ENCODE results near the gene ACVRL1.
"Not testable (repeated sequence)": the region's sequence is repeated elsewhere in the genome, so short reads cannot be mapped to it uniquely, and the experiment has no call there.

ACVRL1 gene

GRCh38 chr12:51874000-51874399, 33.3 kb upstream of the ACVRL1 start:
- DNase-seq (ENCODE audit: low read depth in 2 of 2, low spot score in 1 of 2), result no peak

DNA sequence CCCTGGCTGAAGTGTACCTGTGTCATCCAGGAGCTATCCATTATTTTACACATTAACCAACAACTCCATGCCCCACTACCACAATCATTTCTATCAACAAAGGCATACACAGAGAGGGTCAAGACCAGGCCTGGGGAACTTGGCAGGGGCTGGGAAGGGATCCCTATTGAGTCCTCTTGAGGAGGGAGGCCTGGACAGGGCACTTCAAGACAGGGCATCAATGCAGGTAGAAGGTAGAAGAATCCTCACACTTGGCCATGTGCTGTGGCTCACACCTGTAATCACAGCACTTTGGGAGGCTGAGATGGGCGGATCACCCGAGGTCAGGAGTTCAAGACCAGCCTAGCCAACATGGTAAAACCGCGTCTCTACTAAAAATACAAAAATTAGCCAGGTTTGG, 32.8 kb upstream of the ACVRL1 start:
- no peak for DNase-seq (ENCODE audit: low read depth in 2 of 2, low spot score in 1 of 2)

DNA sequence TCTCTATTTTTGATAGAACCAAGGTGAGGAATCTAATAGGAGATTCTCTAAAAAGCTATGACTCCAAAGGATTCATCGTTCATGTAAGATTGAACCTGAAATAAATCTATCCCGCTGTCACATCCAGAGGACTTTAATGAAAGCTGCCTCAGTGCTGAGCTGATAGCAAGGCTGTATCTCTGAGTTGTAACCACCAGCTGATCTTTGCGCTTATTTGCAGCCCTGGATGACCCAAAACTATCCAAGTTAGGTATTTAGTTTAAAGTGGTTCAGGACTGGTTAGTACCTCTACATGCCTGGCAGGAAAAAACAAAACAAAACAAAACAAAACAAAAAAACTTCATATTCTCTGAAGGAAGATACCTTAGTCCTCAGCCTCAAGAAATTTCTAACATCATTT, 28.2 kb upstream of the ACVRL1 start:
- no peak for DNase-seq (ENCODE audit: low read depth in 2 of 2, low spot score in 1 of 2)

- DNase-seq (ENCODE audit: low read depth in 2 of 2, low spot score in 1 of 2), result no peak
Observed at GRCh38 chr12:51883295-51883694, 24.0 kb upstream of the ACVRL1 start.

GRCh38 chr12:51883998-51884675, 23.2 kb upstream of the ACVRL1 start:
- DNase-seq (ENCODE audit: low read depth in 2 of 2, low spot score in 1 of 2), result no peak

GRCh38 chr12:51884676-51885229, 22.6 kb upstream of the ACVRL1 start:
- DNase-seq (ENCODE audit: low read depth in 2 of 2, low spot score in 1 of 2), result no peak

- not testable (repeated sequence) for DNase-seq (ENCODE audit: low read depth in 2 of 2, low spot score in 1 of 2)
Observed at GRCh38 chr12:51885294-51886020, 21.8 kb upstream of the ACVRL1 start.

DNA sequence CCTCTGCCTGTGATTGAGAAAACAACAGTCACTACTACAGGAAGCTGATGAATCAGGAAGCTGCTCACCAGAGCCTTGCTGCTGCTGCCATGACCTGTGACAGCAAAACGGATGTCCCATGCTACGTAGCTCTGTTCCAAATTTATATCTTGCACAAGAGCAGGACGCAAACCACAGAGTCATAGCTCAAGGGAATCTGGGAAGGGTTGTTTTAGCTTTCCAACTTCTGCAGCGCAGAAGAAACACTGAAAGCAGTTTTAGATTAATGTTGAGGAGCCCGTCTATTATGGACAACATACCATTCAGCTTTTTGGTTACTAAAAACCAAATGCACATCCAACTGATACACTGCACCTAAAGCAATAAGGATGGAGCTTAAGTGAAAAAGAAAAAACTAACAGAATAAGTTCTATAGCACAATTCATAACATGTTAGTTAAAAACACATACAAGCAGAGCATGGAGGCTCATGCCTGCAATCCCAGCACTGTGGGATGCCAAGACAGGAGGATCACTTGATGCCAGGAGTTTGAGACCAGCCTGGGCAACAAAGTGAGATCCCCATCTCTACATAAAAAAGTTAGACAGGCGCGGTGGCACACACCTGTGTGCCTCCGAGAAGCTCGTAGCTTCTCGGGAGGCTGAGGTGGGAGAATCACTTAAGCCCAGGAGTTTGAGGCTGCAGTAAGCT, 21.1 kb upstream of the ACVRL1 start:
- DNase-seq (ENCODE audit: low read depth in 2 of 2, low spot score in 1 of 2), result peak in 1 of 2 donors; percentile 12

- DNase-seq (ENCODE audit: low read depth in 2 of 2, low spot score in 1 of 2), result no peak
Observed at GRCh38 chr12:51887476-51888315, 19.6 kb upstream of the ACVRL1 start, which contains the start of gene ANKRD33. Gene ANKRD33, plus strand, starts transcription at chr12:51888103. Its CDS starts 84 bp downstream, at chr12:51888187.

DNA sequence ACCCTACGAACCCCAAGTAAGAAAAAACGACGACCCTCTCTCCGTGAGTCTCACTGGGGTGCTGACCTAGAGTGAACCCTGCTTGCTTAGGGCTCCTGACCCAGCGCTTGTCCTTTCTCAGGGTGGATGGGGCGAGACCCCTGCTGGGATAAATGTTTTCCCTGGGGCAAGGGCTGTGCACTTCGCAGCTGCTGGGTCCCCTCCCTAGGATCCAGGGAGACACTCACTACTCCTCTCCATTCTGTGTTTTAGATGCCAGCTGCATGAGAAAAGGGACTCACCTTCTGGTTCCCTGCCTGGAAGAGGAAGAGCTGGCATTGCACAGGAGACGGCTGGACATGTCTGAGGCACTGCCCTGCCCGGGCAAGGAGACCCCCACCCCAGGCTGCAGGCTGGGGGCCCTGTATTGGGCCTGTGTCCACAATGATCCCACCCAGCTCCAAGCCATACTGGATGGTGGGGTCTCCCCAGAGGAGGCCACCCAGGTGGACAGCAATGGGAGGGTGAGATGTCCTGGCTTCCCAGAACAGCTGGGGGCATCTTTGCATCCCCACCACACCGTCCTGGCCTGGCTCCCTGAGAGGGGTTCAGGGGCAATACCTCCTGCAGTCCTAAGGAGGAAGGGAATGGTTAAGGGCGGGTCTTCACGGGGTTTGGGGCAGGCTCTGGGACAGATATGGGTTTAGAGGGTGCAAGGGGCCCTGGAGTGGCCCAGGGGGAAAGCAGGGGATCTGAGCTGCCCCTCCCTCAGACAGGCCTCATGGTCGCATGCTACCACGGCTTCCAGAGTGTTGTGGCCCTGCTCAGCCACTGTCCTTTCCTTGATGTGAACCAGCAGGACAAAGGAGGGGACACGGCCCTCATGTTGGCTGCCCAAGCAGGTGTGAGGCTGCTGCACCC, 18.7 kb upstream of the ACVRL1 start:
- no peak for DNase-seq (ENCODE audit: low read depth in 2 of 2, low spot score in 1 of 2)

DNA sequence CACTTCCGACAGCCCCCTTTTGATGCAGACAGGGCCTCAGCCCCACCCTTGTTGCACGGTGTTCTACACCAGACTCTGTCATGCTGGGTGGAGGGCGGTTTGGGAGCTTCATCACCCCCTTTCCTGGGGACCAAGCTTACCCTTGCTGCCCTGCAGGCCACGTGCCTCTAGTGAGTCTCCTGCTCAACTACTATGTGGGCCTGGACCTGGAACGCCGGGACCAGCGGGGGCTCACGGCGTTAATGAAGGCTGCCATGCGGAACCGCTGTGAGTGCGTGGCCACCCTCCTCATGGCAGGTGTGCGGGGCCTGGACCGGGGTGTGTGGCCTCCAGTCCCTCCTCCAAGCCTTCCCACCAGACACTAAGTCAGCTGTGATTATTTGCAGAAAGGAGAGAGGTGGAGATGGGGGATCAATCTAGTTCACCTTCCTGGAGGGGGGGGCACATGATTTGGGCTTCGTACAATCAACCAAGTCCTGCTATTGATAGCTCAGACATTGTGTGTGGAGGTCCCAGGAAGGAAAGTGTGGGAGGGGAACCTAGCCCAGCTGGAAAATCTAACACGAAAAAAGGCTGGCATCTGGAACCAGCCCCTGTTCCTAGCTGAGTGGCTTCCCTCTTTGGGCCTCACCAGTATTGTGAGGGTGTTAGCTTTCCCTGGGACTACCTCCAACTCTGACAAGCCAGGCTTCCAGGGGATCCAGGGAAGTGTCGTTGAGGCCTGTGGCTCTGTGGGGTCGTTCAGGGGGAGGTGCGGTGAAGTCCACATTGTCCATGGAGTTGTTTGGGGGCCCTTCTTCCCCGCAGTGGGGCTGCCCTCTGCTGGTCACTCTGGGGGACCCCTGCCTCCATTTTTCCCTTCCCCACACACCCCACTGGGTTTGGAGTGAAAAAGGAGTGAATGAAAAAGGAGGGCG, 17.8 kb upstream of the ACVRL1 start:
- DNase-seq (ENCODE audit: low read depth in 2 of 2, low spot score in 1 of 2), result no peak

DNA sequence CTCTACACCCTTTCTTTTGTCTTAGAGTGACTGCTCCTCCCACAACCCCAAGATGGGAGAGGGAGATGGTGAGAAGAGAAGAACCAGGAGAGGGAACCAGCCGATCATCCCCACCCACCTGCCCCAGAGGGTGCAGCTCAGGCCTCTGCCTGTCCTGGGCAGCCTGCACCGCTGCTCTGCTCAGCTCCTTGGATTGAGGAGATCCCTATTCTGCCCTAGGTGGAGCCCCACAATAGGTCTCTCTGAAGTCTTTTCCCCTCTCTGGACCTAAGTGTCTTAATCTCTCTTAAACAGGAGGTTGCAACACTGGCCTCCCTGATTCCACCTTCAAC, 17.2 kb upstream of the ACVRL1 start:
- no peak for DNase-seq (ENCODE audit: low read depth in 2 of 2, low spot score in 1 of 2)

- no peak for DNase-seq (ENCODE audit: low read depth in 2 of 2, low spot score in 1 of 2)
Observed at GRCh38 chr12:51890511-51891171, 16.7 kb upstream of the ACVRL1 start.

GRCh38 chr12:51891843-51892242, 15.5 kb upstream of the ACVRL1 start:
- no peak for DNase-seq (ENCODE audit: low read depth in 2 of 2, low spot score in 1 of 2)

- DNase-seq (ENCODE audit: low read depth in 2 of 2, low spot score in 1 of 2), result no peak
Observed at GRCh38 chr12:51893786-51894185, 13.5 kb upstream of the ACVRL1 start.

DNA sequence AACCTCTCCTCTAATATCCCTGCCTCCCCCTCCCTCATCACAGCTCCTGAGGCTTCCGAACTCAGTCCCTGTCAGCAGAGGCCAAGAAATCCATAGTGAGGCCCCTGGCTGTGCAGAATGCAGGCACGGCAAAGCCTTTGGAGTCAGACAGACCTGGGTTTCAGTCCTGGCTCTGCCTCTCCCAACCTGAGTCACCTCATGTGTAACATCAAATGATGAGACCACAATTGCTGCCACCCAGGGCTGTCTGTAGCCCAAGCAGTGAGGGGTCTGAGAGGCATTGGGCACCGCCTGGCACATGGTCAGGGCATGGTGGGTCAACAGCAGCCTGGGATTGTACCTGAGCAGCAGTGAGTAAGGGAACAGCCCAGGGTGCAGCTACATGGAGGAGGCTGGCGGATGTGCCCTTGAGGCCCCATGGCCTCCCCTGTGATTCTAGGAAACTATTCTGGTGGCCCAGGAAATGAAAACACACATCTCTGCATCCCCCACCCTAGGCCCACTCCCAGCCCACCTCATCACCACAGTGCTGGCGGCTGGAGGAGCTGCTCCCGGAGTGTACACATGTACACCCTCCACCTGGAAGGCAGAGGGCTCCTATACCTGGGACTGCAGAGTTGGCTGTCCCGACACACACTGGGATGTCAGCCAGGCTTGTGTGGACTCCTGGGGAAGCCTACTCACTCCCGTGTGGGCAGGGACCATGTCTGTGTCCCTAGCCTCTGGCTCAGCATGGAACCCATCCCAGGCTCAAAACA, 11.7 kb upstream of the ACVRL1 start:
- no peak for DNase-seq (ENCODE audit: low read depth in 2 of 2, low spot score in 1 of 2)

GRCh38 chr12:51896236-51896635, 11.1 kb upstream of the ACVRL1 start:
- DNase-seq (ENCODE audit: low read depth in 2 of 2, low spot score in 1 of 2), result no peak

DNA sequence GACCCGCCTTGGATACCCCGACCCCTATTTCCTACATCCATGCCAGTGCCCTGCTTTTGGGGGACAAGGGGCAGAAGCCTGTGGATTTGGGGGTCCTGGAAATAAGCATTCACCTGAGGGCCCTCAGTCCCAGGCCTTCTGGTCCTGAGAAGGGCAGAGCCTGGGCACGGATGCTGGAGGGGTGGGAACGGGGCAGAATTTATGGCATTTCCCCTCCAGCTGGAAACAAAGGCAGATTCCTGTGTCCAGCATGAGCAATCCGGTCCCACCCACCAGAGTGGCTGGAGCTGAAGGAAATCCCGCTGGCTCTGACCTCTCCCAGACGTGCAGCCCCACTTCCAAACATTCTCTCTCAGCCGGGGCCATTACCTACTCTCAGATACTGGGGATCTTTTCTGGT, 10.1 kb upstream of the ACVRL1 start:
- no peak for DNase-seq (ENCODE audit: low read depth in 2 of 2, low spot score in 1 of 2)

All from stimulated activated CD8-positive, alpha-beta memory T cell treated with anti-CD3 and anti-CD28 coated beads, Interleukin-4, amount 100 ng/mL, for 1 hour (primary cell).